ENCODE measurements around the gene WIZ.
A peak's percentile ranks its signal among the peaks of the same experiment; 100 is the strongest.

Gene WIZ

GRCh38 chr19:15436826-15437110, 13.0 kb downstream of the WIZ start:
- TF ChIP-seq, protein P1, sequence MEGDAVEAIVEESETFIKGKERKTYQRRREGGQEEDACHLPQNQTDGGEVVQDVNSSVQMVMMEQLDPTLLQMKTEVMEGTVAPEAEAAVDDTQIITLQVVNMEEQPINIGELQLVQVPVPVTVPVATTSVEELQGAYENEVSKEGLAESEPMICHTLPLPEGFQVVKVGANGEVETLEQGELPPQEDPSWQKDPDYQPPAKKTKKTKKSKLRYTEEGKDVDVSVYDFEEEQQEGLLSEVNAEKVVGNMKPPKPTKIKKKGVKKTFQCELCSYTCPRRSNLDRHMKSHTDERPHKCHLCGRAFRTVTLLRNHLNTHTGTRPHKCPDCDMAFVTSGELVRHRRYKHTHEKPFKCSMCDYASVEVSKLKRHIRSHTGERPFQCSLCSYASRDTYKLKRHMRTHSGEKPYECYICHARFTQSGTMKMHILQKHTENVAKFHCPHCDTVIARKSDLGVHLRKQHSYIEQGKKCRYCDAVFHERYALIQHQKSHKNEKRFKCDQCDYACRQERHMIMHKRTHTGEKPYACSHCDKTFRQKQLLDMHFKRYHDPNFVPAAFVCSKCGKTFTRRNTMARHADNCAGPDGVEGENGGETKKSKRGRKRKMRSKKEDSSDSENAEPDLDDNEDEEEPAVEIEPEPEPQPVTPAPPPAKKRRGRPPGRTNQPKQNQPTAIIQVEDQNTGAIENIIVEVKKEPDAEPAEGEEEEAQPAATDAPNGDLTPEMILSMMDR (IDR thresholded peaks at IDR 0.05; ENCODE audit: low read depth, low read length, missing control alignments): no peak
- DNase-seq (ENCODE audit: extremely low read depth, low read depth): no peak
- H3K4me3 ChIP-seq (replicated peaks; ENCODE audit: low read depth, low read length): no peak overlapping the region

DNA sequence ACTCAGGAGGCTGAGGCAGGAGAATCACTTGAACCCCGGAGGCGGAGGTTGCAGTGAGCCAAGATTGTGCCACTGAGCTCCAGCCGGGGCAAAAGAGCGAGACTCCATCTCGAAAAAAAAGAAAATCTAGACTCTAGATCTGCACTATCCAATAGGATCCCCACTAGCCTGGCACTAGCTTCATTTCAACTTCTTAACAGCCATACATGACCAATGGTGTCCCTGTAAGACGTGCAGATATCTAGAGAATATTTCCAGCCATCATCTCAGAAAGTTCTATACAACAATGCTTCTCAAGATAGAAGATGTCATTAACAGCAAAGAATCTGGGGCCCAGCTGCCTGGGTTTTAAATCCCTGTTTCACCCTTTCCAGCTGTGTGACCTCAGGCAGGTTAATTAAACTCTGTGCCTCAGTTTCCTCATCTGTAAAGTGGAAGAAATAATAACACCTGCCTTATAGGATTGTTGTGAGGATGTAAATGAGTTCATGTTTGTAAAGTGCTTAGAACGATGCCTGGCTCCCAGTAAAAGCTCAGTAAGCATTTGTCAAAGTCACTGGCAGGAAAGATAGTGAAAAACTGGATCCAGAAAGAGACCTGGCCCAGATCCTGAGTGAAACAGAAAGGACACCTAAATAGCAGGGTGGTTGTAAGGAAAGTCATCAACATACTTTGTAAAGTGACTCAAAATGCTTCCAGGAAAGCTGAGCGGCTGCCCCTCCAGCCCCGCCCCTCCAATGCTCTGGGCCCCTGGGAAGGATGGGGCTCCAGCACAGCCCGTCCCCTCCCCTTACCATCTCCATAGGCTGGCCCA, 13.5 kb downstream of the WIZ start:
- no peak overlapping the region for H3K4me3 ChIP-seq (replicated peaks; ENCODE audit: low read depth, low read length)
- TF ChIP-seq, protein P1 (IDR thresholded peaks at IDR 0.05; ENCODE audit: low read depth, low read length, missing control alignments): no peak
- DNase-seq (ENCODE audit: extremely low read depth, low read depth): no peak

DNA sequence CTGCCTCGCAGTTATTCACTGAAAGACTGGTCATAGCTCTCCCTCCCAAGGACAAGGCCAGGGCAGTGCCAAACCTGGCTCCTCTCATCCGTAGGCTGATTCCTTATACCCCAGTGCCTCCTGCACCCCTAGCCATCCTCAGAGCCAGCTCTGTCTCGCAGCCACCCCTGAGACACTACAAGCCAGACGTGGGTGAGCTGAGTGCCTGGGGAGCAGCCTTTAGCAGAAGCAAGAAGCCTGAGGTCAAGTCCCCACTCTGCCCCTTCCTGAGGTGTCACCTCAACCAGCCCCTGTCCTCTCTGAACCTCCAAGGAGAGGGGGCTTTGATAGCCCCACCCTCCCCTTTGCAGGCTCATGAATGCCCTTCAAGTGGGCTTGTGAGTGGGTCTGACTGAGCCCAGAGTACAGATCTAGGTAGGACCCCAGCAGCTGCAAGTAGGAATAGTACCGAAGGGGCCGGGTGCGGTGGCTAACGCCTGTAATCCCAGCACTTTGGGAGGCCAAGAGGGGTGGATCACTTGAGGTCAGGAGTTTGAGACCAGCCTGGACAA, 16.2 kb downstream of the WIZ start:
- H3K4me3 ChIP-seq (replicated peaks; ENCODE audit: low read depth, low read length): peak overlapping the region; percentile 58
- TF ChIP-seq, protein P1 (IDR thresholded peaks at IDR 0.05; ENCODE audit: low read depth, low read length, missing control alignments): no peak
- DNase-seq (ENCODE audit: extremely low read depth, low read depth): no peak

DNA sequence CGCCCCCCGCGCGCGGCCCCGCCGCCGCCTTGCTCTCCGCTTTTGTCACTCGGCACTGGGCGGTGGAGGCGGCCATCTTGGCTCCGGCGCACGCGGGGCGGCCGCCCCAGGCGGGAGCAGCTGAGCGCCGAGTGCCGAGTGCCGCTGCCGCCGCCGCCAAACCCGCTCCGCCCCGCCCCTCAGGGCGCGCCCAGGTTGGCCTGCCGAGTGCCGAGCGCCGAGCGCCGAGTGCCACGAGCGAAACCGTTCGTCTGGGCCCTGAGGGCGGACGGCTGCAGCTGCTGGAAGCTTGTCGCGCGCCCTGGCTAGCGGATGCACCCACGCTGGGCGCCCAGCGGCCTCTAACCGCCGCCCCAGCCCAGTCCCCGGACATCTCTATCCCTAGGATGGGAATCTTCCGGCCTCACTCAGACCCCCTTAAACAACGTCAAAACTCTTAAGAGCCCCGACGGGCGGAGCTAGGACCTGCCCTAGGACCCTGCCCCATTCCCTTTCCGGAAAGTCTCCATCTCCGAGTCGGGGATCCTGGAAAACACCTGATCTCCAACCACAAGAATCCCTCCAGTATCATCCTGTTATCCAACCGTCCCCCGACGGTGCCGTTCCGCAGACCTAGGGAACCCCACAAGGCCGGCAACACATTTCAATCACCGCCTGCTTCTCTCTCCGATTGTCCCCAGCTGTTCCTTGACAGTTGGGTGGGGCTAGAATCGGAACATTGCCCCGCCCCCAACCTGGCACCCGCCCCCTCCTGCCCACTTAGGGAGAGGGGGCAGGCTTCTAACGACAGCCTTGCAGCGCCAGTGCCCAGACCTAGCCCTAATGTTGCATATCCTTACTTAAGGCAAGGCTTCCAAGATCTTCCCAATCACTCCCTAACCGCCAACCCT, 16.9 kb downstream of the WIZ start:
- H3K4me3 ChIP-seq (replicated peaks; ENCODE audit: low read depth, low read length): peak overlapping the region; percentile 58
- TF ChIP-seq, protein P1 (IDR thresholded peaks at IDR 0.05; ENCODE audit: low read depth, low read length, missing control alignments): no peak
- DNase-seq (ENCODE audit: extremely low read depth, low read depth): no peak

DNA sequence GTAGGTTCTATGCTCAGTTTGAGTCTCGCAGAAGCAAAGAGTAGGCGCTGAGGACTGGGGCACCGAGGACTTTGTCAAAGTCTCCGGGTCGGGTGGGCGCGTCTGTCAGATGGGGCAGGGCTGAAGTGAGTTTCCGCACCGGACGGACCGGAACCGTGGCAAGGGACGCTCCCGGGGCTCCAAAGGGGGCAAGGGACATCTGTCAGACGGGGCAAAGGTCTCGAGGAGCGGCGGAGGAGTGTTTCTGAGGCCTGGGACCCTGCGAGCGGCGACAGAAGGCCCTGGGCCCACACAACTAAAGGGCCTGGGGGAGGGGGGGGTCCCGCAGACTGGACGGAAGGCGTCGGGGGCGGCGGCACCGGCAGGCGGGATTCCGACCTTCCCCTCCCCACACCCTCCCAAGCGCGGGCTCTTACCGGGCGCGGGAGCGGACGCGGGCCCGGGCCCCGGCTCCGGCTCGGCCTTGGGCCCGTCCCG, 17.7 kb downstream of the WIZ start:
- H3K4me3 ChIP-seq (replicated peaks; ENCODE audit: low read depth, low read length): peak overlapping the region; percentile 82
- TF ChIP-seq, protein P1 (IDR thresholded peaks at IDR 0.05; ENCODE audit: low read depth, low read length, missing control alignments): no peak
- no peak for DNase-seq (ENCODE audit: extremely low read depth, low read depth)

DNA sequence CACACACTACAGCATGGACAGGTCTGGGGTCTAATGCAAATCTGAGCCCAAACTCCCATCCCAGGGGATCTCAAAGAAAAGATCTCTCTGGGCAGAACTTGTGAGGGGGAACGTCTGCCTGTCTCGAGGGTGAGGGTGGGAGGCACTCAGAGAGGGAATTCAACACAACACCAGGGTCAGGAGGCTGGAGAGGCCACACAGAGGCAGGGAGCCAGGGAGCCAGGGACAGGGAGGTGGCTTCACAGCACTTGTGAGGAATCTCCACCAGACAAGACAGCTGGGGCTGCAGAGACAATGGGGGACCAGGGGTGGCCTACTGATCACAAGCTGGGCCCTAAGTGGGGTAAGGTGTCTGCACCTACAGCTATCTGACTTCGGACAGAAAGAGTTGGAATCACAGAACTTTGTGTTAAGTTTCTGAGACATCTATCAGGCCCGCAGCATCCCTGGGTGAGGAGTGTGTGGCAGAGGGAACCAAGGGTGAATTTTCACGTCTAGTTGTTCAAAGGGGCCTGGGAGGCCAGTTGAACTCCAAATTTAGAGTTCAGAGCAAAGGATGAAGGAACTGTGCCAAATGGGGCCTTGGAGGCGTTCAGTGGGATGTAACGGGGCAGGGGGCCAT, 18.2 kb downstream of the WIZ start:
- TF ChIP-seq, protein P1 (IDR thresholded peaks at IDR 0.05; ENCODE audit: low read depth, low read length, missing control alignments): no peak
- DNase-seq (ENCODE audit: extremely low read depth, low read depth): no peak
- peak overlapping the region; percentile 82 for H3K4me3 ChIP-seq (replicated peaks; ENCODE audit: low read depth, low read length)
